ENCODE data around the gene PLOD3. TPM values are rescaled to one million over a fixed set of nuclear protein-coding genes. Genes with fewer than 3 reads are reported as not detected.

PLOD3 gene
- total RNA-seq, 4 donors from 2014 or later, result 30.0 to 42.5 (median 32.7) TPM

DNA sequence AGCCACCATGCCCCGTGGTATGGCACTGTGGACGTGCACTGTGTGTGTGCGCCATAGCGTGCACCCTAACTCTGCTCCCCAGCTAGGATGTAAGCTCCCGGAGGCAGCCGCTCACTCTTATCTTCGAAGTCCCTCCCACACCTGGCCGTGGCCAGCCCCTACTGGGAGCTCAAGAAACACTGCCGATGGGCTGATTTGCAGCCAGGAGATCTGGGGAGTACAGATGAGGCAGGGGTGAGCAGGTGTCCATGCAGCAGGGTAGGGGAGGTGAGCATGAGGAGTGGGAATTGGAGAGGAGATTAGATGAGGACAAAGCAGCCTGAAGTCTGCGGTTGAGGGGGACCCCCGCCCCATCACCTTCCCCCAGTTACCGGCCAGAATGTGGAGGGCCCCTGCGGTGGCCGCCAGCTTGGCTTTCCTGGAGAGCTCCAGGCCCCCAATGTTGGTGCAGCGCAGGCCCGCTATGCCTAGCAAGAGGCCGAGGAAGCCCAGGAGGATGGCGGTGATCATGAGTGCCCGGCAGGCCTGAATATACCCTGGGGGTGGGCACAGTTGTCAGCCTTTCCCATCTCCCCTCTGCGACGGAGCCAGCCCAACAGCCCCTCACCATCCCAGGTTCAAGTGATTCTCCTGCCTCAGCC lies 16.6 kb upstream of the PLOD3 start:
- Histone ChIP-seq H3K4me1 (peaks cover 7 to 28% of the 10 kb centered on the region in 2 donors), H3K9me3 (no peaks in the 10 kb centered on the region), H3K27ac (no peak overlapping the region), H3K4me3 (replicated peaks in 1 of 3) (no peak overlapping the region), H3K27me3 (no peaks in the 10 kb centered on the region), H3K36me3 (peaks cover 0 to 6% of the 10 kb centered on the region in 2 donors)
- DNase-seq, result no peak
- TF ChIP-seq, protein P1, sequence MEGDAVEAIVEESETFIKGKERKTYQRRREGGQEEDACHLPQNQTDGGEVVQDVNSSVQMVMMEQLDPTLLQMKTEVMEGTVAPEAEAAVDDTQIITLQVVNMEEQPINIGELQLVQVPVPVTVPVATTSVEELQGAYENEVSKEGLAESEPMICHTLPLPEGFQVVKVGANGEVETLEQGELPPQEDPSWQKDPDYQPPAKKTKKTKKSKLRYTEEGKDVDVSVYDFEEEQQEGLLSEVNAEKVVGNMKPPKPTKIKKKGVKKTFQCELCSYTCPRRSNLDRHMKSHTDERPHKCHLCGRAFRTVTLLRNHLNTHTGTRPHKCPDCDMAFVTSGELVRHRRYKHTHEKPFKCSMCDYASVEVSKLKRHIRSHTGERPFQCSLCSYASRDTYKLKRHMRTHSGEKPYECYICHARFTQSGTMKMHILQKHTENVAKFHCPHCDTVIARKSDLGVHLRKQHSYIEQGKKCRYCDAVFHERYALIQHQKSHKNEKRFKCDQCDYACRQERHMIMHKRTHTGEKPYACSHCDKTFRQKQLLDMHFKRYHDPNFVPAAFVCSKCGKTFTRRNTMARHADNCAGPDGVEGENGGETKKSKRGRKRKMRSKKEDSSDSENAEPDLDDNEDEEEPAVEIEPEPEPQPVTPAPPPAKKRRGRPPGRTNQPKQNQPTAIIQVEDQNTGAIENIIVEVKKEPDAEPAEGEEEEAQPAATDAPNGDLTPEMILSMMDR (IDR thresholded peaks at IDR 0.05), result no peak
- TF ChIP-seq POLR2A (IDR thresholded peaks at IDR 0.05), result no peak
- WGBS, 2 donors, result 89 to 90% methylated on average over 16 to 17 of the region's 21 CpGs
- intact Hi-C loops (cut with DNase I), result no loop called here

DNA sequence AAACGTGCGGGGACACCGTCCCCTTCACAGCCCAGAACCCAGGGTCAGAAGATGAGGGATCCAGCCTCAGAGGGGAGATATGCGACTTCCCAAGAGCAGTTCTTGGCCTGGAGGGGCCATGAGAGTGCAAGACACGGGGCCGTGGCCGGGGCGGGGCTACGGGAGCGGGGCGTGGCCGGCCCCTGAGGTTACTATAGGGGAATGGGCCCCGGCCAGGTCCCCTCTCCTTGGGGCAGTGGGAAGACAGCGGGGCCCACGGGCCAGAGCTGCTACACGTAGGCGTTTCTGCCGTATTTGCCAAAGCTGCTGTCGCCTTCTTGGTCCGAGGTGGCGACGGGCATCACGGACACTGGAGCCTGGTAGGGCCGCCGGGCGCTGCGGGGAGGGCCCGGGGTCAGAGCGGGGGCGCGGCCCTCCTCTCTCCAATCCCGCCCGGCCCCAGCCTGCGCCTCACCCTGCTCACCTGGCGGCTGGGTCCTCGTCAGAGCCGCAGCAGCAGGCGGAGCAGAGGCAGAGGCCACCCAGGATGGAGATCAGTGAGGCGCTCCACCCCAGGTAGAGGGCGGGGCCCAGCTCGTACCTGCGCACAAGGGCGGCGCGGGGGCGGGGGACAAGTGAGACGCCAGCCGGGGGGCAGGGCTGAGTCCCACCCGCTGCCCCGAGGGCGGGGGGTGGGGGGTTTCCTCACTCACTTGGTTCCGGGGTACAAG lies 14.9 kb upstream of the PLOD3 start:
- TF ChIP-seq POLR2A (IDR thresholded peaks at IDR 0.05), result peak in 1 of 2 donors; percentile 27
- TF ChIP-seq, protein P1 (IDR thresholded peaks at IDR 0.05), result no peak
- Histone ChIP-seq H3K36me3 (peaks cover 0 to under 1% of the 10 kb centered on the region in 2 donors), H3K27ac (peak overlapping the region in 2 of 3 donors; percentile 45 to 70), H3K4me1 (peaks cover 7 to 17% of the 10 kb centered on the region in 2 donors), H3K9me3 (no peaks in the 10 kb centered on the region), H3K27me3 (no peaks in the 10 kb centered on the region), H3K4me3 (replicated peaks in 1 of 3) (peak overlapping the region in 2 of 3 donors; percentile 19 to 41)
- 21% methylated on average over 19 to 48 of the region's 52 CpGs for WGBS, 2 donors
- intact Hi-C loops (cut with DNase I), result no loop called here
- peak; percentile 81 to 85 for DNase-seq

DNA sequence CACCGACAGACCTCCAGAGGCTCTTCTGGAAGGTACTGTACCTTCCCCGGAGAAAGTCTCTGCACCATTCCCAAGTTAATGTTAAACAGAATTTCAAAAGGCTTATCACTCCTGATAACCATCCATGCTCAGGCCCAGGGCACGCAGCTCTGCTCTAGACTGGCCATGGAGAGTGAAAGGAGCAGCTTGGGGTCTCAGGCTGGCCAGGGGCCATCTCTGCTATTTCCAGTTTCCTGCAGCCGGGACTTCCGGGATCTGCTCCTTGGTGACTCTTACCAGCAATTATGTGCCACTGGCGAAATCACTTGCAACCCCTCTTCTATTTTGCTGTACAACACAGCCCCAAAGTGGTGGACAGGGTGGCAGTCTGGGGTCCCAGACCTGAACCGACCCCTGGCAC lies 14.3 kb upstream of the PLOD3 start:
- Histone ChIP-seq H3K4me1 (peaks cover 7 to 17% of the 10 kb centered on the region in 2 donors), H3K9me3 (no peaks in the 10 kb centered on the region), H3K4me3 (replicated peaks in 1 of 3) (no peak overlapping the region), H3K27me3 (no peaks in the 10 kb centered on the region), H3K27ac (no peak overlapping the region), H3K36me3 (peaks cover 0 to 7% of the 10 kb centered on the region in 2 donors)
- intact Hi-C loops (cut with DNase I), result no loop called here
- TF ChIP-seq POLR2A (IDR thresholded peaks at IDR 0.05), result no peak
- TF ChIP-seq, protein P1 (IDR thresholded peaks at IDR 0.05), result no peak
- DNase-seq, result no peak
- 69 to 80% methylated on average over 7 of the region's 7 CpGs for WGBS, 2 donors

DNA sequence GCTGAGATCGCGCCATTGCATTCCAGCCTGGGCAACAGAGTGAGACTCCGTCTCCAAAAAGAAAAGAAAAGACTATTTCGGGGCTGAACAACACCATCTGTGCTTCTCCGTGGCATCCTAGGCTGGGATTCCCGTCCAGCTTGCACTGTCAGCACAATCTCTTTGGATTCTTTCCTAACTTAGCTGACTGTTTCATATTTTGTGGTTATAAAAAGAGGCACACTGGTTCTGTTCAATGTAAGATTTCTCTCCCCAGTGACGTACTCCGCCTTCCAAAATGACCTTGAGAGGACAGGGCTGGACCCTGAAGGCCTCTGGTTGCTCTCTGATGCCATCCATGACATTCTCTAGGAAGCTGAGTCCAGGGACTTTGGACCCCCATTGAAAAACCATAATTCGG lies 9.3 kb upstream of the PLOD3 start:
- no peaks in the 10 kb centered on the region for H3K9me3 ChIP-seq
- no peak for DNase-seq
- H3K4me1 ChIP-seq, result peaks cover 0 to 3% of the 10 kb centered on the region in 2 donors
- WGBS, 2 donors, result 81 to 88% methylated on average over 9 of the region's 9 CpGs
- intact Hi-C loops (cut with DNase I), result no loop called here
- peaks cover 22 to 39% of the 10 kb centered on the region in 2 donors for H3K36me3 ChIP-seq
- H3K27ac ChIP-seq, result no peak overlapping the region
- TF ChIP-seq, protein P1 (IDR thresholded peaks at IDR 0.05), result no peak
- no peak for TF ChIP-seq POLR2A (IDR thresholded peaks at IDR 0.05)
- H3K4me3 ChIP-seq (replicated peaks in 1 of 3), result no peak overlapping the region
- H3K27me3 ChIP-seq, result no peaks in the 10 kb centered on the region

DNA sequence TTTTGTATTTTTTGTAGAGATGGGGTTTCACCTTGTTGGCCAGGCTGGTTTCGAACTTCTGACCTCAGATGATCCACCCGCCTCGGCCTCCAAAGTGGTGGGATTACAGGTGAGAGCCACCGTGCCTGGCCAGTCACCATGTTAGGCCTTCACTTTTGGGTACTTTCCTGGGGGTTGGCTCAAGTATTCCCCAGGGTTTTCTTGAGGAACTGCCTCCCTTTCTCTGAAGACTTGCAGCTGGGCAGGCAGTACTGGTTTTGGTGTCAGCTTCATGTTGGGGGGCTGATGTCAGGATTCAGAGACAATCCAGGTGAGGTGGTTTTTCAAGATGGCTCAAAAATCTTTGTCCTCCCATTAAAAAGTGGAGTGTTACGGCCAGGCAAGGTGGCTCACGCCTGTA lies 8.3 kb upstream of the PLOD3 start:
- H3K4me1 ChIP-seq, result no peaks in the 10 kb centered on the region

More for the DNA sequence above, 8.3 kb upstream of the PLOD3 start:
- intact Hi-C loops (cut with DNase I), result no loop called here
- H3K36me3 ChIP-seq, result peaks cover 22 to 39% of the 10 kb centered on the region in 2 donors
- no peak overlapping the region for H3K27ac ChIP-seq
- H3K27me3 ChIP-seq, result no peaks in the 10 kb centered on the region
- H3K9me3 ChIP-seq, result no peaks in the 10 kb centered on the region
- TF ChIP-seq, protein P1 (IDR thresholded peaks at IDR 0.05), result no peak
- no peak for TF ChIP-seq POLR2A (IDR thresholded peaks at IDR 0.05)
- 91 to 98% methylated on average over 6 of the region's 6 CpGs for WGBS, 2 donors
- no peak for DNase-seq
- H3K4me3 ChIP-seq (replicated peaks in 1 of 3), result no peak overlapping the region

Data from thyroid gland (tissue), 4 donors.